ENCODE results near the gene USF3. TPM values are rescaled to one million over a fixed set of nuclear protein-coding genes. Genes with fewer than 3 reads are reported as not detected.

The USF3 gene
- total and polyA plus RNA-seq, 8 donors = 15.4 to 19.6 (median 18.1) TPM

DNA sequence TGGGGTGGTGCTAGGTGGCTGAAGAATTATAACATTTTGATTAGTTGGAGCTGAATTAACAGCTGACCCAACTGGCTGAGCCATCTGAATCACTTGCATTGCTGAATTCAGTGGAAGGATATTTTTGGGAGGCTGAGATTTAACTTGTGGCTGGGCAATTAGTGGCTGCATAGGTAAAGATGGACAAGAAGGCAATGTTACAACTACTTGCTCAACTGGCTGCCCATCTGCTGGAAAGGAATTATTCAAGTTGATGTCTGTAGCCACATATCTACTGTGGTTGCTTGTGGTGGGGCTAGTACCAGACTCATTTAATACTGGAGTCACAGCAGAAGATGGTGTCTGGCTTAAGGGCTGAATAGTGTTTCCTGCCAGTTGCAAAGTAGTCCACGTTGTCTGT is 36.4 kb downstream of the USF3 start:
- H3K27ac ChIP-seq = no peak overlapping the region
- peaks cover 0 to 43% of the 10 kb centered on the region in 2 donors for H3K36me3 ChIP-seq
- TF ChIP-seq, protein P1, sequence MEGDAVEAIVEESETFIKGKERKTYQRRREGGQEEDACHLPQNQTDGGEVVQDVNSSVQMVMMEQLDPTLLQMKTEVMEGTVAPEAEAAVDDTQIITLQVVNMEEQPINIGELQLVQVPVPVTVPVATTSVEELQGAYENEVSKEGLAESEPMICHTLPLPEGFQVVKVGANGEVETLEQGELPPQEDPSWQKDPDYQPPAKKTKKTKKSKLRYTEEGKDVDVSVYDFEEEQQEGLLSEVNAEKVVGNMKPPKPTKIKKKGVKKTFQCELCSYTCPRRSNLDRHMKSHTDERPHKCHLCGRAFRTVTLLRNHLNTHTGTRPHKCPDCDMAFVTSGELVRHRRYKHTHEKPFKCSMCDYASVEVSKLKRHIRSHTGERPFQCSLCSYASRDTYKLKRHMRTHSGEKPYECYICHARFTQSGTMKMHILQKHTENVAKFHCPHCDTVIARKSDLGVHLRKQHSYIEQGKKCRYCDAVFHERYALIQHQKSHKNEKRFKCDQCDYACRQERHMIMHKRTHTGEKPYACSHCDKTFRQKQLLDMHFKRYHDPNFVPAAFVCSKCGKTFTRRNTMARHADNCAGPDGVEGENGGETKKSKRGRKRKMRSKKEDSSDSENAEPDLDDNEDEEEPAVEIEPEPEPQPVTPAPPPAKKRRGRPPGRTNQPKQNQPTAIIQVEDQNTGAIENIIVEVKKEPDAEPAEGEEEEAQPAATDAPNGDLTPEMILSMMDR (IDR thresholded peaks at IDR 0.05) = no peak
- ATAC-seq = no peak
- H3K4me3 ChIP-seq = no peak overlapping the region
- no peaks in the 10 kb centered on the region for H3K27me3 ChIP-seq
- H3K9me3 ChIP-seq = no peaks in the 10 kb centered on the region
- H3K4me1 ChIP-seq = no peaks in the 10 kb centered on the region
- DNase-seq = no peak
- intact Hi-C loops (cut with DNase I) = no loop called here

DNA sequence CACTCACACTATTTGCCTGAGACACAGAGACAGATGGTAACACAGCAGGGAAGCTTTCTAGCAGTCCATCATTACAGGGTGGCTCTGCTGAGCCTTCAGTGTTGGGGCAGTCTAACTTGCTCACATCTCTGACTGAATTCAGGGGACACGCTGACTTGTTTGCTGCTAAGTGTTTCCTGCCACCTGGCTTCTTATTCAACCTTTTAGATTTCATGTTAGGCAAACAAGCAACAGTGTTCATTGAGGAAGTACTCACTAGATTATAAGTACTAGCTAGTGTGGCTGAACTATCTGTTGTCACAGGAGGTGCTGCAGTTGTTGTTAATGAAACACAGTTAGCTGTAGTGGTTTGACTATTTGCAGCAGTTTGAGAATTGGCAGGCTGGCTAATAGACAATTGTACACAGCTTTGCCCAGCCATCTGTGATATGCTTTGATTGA is 37.3 kb downstream of the USF3 start:
- H3K4me1 ChIP-seq = no peaks in the 10 kb centered on the region
- TF ChIP-seq, protein P1 (IDR thresholded peaks at IDR 0.05) = no peak
- H3K27me3 ChIP-seq = no peaks in the 10 kb centered on the region
- DNase-seq (no peak), ATAC-seq (no peak)
- H3K27ac ChIP-seq = no peak overlapping the region
- H3K36me3 ChIP-seq = peaks cover 0 to 43% of the 10 kb centered on the region in 2 donors
- intact Hi-C loops (cut with DNase I) = no loop called here
- no peak overlapping the region for H3K4me3 ChIP-seq
- H3K9me3 ChIP-seq = no peaks in the 10 kb centered on the region

DNA sequence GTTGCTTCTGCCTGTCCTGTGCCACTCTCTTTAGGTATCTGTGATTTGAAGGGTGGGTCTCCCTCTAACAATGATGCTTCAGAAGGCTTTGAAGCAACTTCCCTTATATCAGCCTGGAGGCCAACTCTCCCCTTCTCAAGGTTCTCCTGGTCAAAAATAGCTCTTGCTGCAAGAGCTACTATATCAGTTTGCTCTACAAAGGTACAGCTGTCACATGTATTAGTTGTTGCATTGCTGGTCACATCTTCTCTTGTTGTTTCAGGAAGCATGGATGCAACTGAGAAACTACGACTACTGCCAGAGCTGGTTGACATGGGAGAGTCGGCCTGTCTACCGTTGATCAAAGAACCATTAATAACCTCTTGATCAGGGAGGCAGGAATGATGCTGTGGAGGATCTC is 38.3 kb downstream of the USF3 start:
- DNase-seq (no peak), ATAC-seq (no peak)
- Histone ChIP-seq H3K4me3 (no peak overlapping the region), H3K9me3 (no peaks in the 10 kb centered on the region), H3K4me1 (no peaks in the 10 kb centered on the region), H3K36me3 (peaks cover 0 to 43% of the 10 kb centered on the region in 2 donors), H3K27ac (no peak overlapping the region), H3K27me3 (no peaks in the 10 kb centered on the region)
- TF ChIP-seq, protein P1 (IDR thresholded peaks at IDR 0.05) = no peak
- intact Hi-C loops (cut with DNase I) = no loop called here

DNA sequence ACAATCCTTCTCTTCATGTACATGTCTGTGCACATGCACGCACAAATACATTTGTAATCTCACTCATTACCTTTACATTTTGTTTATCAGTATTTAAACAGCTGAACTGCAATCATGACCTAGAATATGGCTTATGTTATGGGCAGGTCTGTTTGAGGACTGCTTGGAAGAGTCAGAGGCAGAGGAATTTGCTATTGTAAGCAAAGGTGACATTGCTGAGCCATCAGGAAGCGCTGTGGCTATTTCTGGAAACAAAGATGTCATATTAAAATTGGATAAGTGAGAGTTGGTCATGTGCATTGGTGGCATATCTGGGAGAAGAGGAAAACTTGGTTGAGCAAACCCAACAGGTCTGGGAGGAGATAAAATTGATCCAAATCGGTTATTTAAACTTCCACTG is 41.6 kb downstream of the USF3 start:
- DNase-seq (no peak), ATAC-seq (no peak)
- Histone ChIP-seq H3K27ac (no peak overlapping the region), H3K4me3 (no peak overlapping the region), H3K27me3 (no peaks in the 10 kb centered on the region), H3K4me1 (no peaks in the 10 kb centered on the region), H3K9me3 (no peaks in the 10 kb centered on the region), H3K36me3 (peaks cover 0 to 17% of the 10 kb centered on the region in 2 donors)
- TF ChIP-seq, protein P1 (IDR thresholded peaks at IDR 0.05) = no peak
- intact Hi-C loops (cut with DNase I) = no loop called here

DNA sequence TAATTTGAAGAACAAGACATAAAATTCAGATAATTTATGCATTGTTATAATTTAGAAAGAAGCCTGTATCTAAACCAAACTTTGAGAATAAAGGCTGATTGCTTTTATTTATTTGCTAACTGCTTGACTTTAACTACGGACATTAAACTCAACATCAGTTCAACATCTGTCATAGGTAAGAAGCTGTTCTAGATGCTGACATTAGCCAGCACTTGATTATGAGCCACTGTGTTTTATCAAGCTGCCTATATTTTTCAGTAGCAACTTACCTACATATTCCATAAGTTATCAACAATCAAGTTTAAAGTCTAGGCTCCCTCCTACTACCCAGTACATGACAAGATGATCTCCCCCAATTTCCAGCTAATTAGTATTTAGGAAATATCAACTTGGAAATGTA is 42.1 kb downstream of the USF3 start:
- Histone ChIP-seq H3K27me3 (no peaks in the 10 kb centered on the region), H3K36me3 (peaks cover 0 to 12% of the 10 kb centered on the region in 2 donors), H3K4me1 (no peaks in the 10 kb centered on the region), H3K9me3 (no peaks in the 10 kb centered on the region), H3K27ac (no peak overlapping the region), H3K4me3 (no peak overlapping the region)
- intact Hi-C loops (cut with DNase I) = no loop called here
- ATAC-seq (no peak), DNase-seq (no peak)
- TF ChIP-seq, protein P1 (IDR thresholded peaks at IDR 0.05) = no peak

All from left lung (tissue), 10 donors.